GM12875 (cell line): ENCODE results near the gene BTBD9.

Experiments
- H3K4me3 ChIP-seq: one replicate; pipeline ENCODE4 v1.5.1; 2011; ENCODE audit warnings: low read depth, low read length, control low read depth
- CTCF ChIP-seq: IDR thresholded peaks from 2 replicates; pipeline ENCODE4 v1.5.1; 2011; ENCODE audit warnings: low read depth, mild to moderate bottlenecking, control low read depth, inconsistent platforms, low read length, moderate library complexity, borderline replicate concordance; ENCODE audit not compliant: insufficient read depth

The BTBD9 gene

DNA sequence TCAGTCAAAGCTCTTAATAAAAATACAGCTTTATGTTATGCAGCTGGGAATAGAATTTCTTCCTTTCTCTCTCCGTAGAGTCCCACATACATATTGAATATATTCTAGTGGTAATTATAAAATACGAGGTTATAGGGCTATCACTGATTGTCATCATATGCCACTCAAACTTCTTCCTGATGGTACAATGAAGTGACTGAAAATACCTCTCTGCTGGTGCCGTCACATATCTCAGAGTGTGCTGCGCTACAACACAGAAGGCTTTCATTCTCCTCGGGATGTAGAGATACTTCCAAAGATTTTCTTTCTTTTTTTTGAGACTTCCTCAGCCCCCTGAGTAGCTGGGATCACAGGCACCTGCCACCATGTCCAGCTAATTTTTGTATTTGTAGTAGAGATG, 249.9 kb downstream of the BTBD9 start:
- no peak overlapping the region for H3K4me3 ChIP-seq
- no peak for TF ChIP-seq CTCF

DNA sequence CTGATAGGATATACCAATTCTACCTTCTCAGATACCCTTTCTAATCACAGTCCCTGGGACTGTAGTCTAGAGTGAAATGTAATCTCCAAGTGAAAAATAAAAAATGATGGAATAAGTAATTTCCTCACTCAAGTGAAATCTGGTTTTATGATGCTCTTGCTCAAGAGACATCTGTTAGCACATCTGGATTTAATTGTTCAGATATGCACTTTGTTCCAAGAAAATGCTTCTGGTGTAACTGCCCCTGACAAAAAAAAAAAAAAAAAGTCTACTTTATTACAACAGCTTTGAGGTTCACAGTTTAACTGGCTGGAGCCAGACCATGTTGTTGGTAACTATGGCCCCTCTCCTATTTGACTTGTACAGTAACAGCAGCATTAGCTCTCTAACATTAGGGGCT, 251.8 kb downstream of the BTBD9 start:
- no peak for TF ChIP-seq CTCF
- H3K4me3 ChIP-seq, result no peak overlapping the region

DNA sequence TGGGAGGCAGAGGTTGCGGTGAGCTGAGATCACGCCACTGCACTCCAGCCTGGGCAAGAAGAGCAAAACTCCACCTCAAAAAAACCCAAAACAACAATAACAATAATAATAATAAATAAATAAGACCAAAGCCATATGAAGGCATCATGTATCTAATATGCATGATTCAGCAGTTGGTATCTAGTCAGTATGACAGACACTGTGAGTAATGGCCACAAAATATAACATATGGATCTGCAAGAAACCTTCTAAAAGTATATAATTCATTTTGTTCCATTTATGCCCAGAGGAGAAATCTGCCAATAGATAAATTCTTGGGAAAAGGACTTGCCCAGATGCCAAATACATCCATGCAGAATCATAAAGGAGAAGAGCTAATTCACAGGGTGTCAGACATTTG, 252.3 kb downstream of the BTBD9 start:
- no peak for TF ChIP-seq CTCF
- H3K4me3 ChIP-seq, result no peak overlapping the region

DNA sequence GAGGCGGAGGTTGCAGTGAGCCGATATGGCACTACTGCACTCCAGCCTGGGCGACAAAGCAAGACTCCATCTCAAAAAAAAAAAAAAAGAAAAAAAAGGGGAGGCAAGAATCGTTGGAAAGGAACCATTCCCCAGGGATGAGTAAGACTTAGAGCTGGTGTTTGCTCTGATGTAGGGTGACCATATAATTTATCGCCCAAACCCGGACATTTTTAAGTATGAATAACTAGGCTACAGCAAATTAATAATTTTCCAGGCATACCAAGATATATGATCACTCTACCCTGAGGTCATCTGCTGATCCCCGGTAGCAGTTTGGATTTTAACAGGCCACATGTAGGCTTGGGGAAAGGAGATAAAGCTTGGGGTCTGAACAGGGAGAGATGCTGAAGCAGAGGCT, 260.9 kb downstream of the BTBD9 start:
- TF ChIP-seq CTCF, result no peak
- no peak overlapping the region for H3K4me3 ChIP-seq

GRCh38 chr6:38375937-38376336, 263.8 kb downstream of the BTBD9 start:
- H3K4me3 ChIP-seq, result no peak overlapping the region
- TF ChIP-seq CTCF, result no peak

DNA sequence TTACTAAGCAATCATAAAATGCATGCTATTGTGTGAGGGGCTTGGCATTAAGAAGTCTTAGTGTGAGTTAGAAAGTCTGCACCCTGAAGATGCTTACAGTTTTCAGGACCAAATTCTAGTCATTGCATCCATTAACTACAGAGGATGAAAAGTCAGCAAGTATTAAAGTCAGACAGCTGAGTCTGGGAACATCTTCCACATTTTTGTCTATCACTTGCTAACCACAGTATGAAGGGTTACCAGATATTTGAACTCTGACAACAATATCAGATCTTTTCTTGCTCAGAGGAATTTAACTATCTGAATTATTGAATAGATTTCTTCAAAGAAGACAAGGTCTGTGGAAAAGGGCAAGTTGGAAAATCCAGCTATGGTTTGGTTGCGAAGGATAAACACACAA, 264.4 kb downstream of the BTBD9 start:
- no peak overlapping the region for H3K4me3 ChIP-seq
- no peak for TF ChIP-seq CTCF

DNA sequence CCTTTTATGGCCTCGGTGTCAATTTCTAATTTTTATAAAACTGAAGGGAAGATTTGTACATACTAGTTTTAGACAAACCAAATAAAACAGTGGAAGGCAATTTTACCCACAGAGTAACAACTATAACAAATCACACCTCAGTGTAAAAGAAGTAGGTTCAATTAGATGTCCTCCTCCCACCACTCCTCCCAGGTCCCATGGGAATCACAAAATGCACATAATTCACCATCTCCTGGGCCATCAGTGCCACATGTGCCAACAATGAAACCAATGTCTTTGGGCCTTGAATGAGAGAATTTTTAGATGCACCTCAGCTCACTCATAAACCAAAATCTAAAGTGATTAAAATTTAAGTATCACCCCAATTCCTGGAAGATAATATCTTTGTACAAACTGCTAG, 267.8 kb downstream of the BTBD9 start:
- H3K4me3 ChIP-seq, result no peak overlapping the region
- no peak for TF ChIP-seq CTCF
